WTC11 (cell line): ENCODE measurements around the gene DCLK1. TPM values are rescaled to one million over a fixed set of nuclear protein-coding genes. Genes with fewer than 3 reads are reported as not detected.

Source experiments
- ATAC-seq: fragments of 200-7000 bp; cut with Tn5 transposase; 2 replicates; pipeline ENCODE4 v1.10.0; 2021; ENCODE audit warnings: mild to moderate bottlenecking, moderate library complexity
- CTCF ChIA-PET: fragments of 300-600 bp; sonication (Branson Sonifier 250); formaldehyde crosslinking; loops from one replicate; lab custom pipeline; 2021; ENCODE audit warnings: antibody characterized with exemption; lab: Charles Lee
- POLR2A ChIA-PET: fragments of 350-600 bp; sonication (Branson Sonifier 250); formaldehyde crosslinking; loops from one replicate; lab custom pipeline; 2021; ENCODE audit warnings: antibody characterized with exemption; lab: Charles Lee
- DNase-seq: peaks from one replicate; pipeline ENCODE4 v3.0.0; 2021; ENCODE audit warnings: low spot score
- H3K27ac Mint-ChIP-seq: 2 replicates; pipeline ENCODE4 v1.8.0; 2021; ENCODE audit warnings: mixed read lengths
- H3K27me3 Mint-ChIP-seq: 2 replicates; pipeline ENCODE4 v1.8.0; 2021; ENCODE audit warnings: low read depth, mild to moderate bottlenecking, moderate library complexity, mixed read lengths
- H3K36me3 Mint-ChIP-seq: 2 replicates; pipeline ENCODE4 v1.8.0; 2021; ENCODE audit warnings: mixed read lengths
- H3K4me1 Mint-ChIP-seq: 2 replicates; pipeline ENCODE4 v1.8.0; 2022; ENCODE audit warnings: mixed read lengths
- H3K4me3 Mint-ChIP-seq: 2 replicates; pipeline ENCODE4 v1.8.0; 2021; ENCODE audit warnings: mild to moderate bottlenecking, moderate library complexity, mixed read lengths
- H3K9me3 Mint-ChIP-seq: 2 replicates; pipeline ENCODE4 v1.8.0; 2021; ENCODE audit warnings: mixed read lengths
- CBFB ChIP-seq: sonication (generic); formaldehyde crosslinking; IDR thresholded peaks from 2 replicates; pipeline ENCODE4 v1.8.1; 2022; ENCODE audit warnings: mild to moderate bottlenecking, low read depth, missing genetic modification reagents
- CREB1 ChIP-seq: sonication (generic); formaldehyde crosslinking; IDR thresholded peaks from 2 replicates; pipeline ENCODE4 v1.8.0; 2023; ENCODE audit warnings: mild to moderate bottlenecking, missing genetic modification reagents
- CTCF ChIP-seq: fragments of 200-600 bp; IDR thresholded peaks from 2 replicates; pipeline ENCODE4 v1.8.0; 2022; ENCODE audit warnings: antibody characterized with exemption
- E2F4 ChIP-seq: sonication (generic); formaldehyde crosslinking; IDR thresholded peaks from 2 replicates; pipeline ENCODE4 v1.8.1; 2022; ENCODE audit warnings: low read depth, mild to moderate bottlenecking, moderate library complexity, missing genetic modification reagents, borderline replicate concordance
- EMX1 ChIP-seq: fragments of 250-450 bp; sonication (Bioruptor Pico); IDR thresholded peaks from 2 replicates; pipeline ENCODE4 v1.8.0; 2021; ENCODE audit warnings: mild to moderate bottlenecking
- MXD4 ChIP-seq: fragments of 250-450 bp; sonication (Bioruptor Pico); IDR thresholded peaks from 2 replicates; pipeline ENCODE4 v1.8.0; 2021; ENCODE audit warnings: mild to moderate bottlenecking, moderate library complexity, borderline replicate concordance
- NR1H2 ChIP-seq: sonication (generic); formaldehyde crosslinking; IDR thresholded peaks from 2 replicates; pipeline ENCODE4 v1.9.0; 2021; ENCODE audit warnings: mild to moderate bottlenecking, moderate library complexity, missing genetic modification reagents
- NR3C1 ChIP-seq: sonication (generic); formaldehyde crosslinking; conservative IDR thresholded peaks from 2 replicates; pipeline ENCODE4 v1.8.1; 2023; ENCODE audit warnings: low read depth, mild to moderate bottlenecking, missing genetic modification reagents
- RELA ChIP-seq: sonication (generic); formaldehyde crosslinking; IDR thresholded peaks from 2 replicates; pipeline ENCODE4 v1.8.1; 2022; ENCODE audit warnings: missing genetic modification reagents, mild to moderate bottlenecking, borderline replicate concordance
- SMAD3 ChIP-seq: sonication (generic); formaldehyde crosslinking; IDR thresholded peaks from 2 replicates; pipeline ENCODE4 v1.8.0; 2022; ENCODE audit warnings: missing genetic modification reagents, mild to moderate bottlenecking, borderline replicate concordance
- SOX15 ChIP-seq: fragments of 250-450 bp; sonication (Bioruptor Pico); IDR thresholded peaks from 2 replicates; pipeline ENCODE4 v1.9.0; 2021; ENCODE audit warnings: mild to moderate bottlenecking
- TEAD4 ChIP-seq: sonication (generic); formaldehyde crosslinking; IDR thresholded peaks from 2 replicates; pipeline ENCODE4 v1.8.0; 2022; ENCODE audit warnings: mild to moderate bottlenecking, missing genetic modification reagents
- TP53 ChIP-seq: sonication (generic); formaldehyde crosslinking; IDR thresholded peaks from 2 replicates; pipeline ENCODE4 v1.8.1; 2023; ENCODE audit warnings: mild to moderate bottlenecking, missing genetic modification reagents
- ZNF219 ChIP-seq: sonication (generic); formaldehyde crosslinking; IDR thresholded peaks from 2 replicates; pipeline ENCODE4 v1.8.0; 2023; ENCODE audit warnings: missing genetic modification reagents, mild to moderate bottlenecking, borderline replicate concordance
- total RNA-seq: library from RNA; stranded (reverse); gene quantifications from 3 replicates; pipeline ENCODE4 v1.2.3, GENCODE V29; 2021
- TF ChIP-seq, protein P1 (sequence below): fragments of 250-450 bp; sonication (Bioruptor Pico); IDR thresholded peaks from 2 replicates; pipeline ENCODE4 v1.9.0; 2021; ENCODE audit warnings: mild to moderate bottlenecking
- TF ChIP-seq, protein P2 (sequence below): fragments of 250-450 bp; sonication (Bioruptor Pico); IDR thresholded peaks from 2 replicates; pipeline ENCODE4 v1.9.0; 2021; ENCODE audit warnings: mild to moderate bottlenecking, borderline replicate concordance
- TF ChIP-seq, protein P3 (sequence below): sonication (generic); formaldehyde crosslinking; IDR thresholded peaks from 2 replicates; pipeline ENCODE4 v1.8.0; 2022; ENCODE audit warnings: mild to moderate bottlenecking, missing genetic modification reagents
- TF ChIP-seq, protein P4 (sequence below): sonication (generic); formaldehyde crosslinking; IDR thresholded peaks from 2 replicates; pipeline ENCODE4 v1.8.1; 2022; ENCODE audit warnings: mild to moderate bottlenecking, moderate library complexity, missing genetic modification reagents

Gene DCLK1
- total RNA-seq, 1 experiment from 2014 or later = 18.5 TPM

DNA sequence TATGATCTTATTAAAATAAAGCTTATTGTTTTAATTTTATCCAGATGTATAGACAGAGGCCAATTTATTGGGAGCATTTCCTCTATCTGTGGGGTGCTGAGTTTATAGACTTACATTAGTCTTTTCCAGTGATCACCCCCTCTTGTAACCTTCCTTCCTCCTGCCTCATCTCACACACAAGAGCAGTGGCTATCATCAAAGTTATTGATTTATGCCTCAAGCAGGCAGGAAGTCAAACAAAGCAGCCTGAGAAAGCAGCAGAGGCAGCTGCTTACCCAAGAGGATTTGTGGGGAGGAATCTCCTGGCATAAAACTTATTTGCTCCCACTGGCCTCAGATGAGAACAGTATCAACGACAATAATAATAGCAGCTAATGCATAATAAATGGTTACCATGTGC is 26.3 kb upstream of the DCLK1 start:
- no peak overlapping the region for H3K4me3 Mint-ChIP-seq
- ChIA-PET CTCF (interaction anchor here (0.5 to 0.7 kb wide), 2 partner anchors 72 to 218 kb away, joined by 3 read pairs; no protein-coding TSS in a partner anchor), POLR2A (interaction anchor here (0.7 kb wide), 1 partner anchor 86 kb away, joined by 4 read pairs; no protein-coding TSS in a partner anchor)
- ATAC-seq = no peak
- H3K36me3 Mint-ChIP-seq = no peaks in the 10 kb centered on the region
- peaks cover 16% of the 10 kb centered on the region for H3K27me3 Mint-ChIP-seq
- H3K27ac Mint-ChIP-seq = no peak overlapping the region
- 0 out of 2 replicates have a peak, but pooled peaks cover under 1% of the 10 kb centered on the region for H3K9me3 Mint-ChIP-seq
- H3K4me1 Mint-ChIP-seq = peaks cover 5% of the 10 kb centered on the region
- DNase-seq = no peak
- TF ChIP-seq, protein P1, sequence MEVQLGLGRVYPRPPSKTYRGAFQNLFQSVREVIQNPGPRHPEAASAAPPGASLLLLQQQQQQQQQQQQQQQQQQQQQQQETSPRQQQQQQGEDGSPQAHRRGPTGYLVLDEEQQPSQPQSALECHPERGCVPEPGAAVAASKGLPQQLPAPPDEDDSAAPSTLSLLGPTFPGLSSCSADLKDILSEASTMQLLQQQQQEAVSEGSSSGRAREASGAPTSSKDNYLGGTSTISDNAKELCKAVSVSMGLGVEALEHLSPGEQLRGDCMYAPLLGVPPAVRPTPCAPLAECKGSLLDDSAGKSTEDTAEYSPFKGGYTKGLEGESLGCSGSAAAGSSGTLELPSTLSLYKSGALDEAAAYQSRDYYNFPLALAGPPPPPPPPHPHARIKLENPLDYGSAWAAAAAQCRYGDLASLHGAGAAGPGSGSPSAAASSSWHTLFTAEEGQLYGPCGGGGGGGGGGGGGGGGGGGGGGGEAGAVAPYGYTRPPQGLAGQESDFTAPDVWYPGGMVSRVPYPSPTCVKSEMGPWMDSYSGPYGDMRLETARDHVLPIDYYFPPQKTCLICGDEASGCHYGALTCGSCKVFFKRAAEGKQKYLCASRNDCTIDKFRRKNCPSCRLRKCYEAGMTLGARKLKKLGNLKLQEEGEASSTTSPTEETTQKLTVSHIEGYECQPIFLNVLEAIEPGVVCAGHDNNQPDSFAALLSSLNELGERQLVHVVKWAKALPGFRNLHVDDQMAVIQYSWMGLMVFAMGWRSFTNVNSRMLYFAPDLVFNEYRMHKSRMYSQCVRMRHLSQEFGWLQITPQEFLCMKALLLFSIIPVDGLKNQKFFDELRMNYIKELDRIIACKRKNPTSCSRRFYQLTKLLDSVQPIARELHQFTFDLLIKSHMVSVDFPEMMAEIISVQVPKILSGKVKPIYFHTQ (CRISPR knock-in tag) = no peak
- TF ChIP-seq CTCF (no peak), CBFB (CRISPR knock-in tag) (no peak), E2F4 (CRISPR knock-in tag) (no peak), TP53 (CRISPR knock-in tag) (no peak), SMAD3 (CRISPR knock-in tag) (no peak), ZNF219 (CRISPR knock-in tag) (no peak), EMX1 (no peak), MXD4 (CRISPR knock-in tag) (no peak), TEAD4 (no peak), NR3C1 (CRISPR knock-in tag) (no peak), RELA (CRISPR knock-in tag) (no peak), CREB1 (no peak), NR1H2 (CRISPR knock-in tag) (no peak), SOX15 (CRISPR knock-in tag) (no peak)
- TF ChIP-seq, protein P2, sequence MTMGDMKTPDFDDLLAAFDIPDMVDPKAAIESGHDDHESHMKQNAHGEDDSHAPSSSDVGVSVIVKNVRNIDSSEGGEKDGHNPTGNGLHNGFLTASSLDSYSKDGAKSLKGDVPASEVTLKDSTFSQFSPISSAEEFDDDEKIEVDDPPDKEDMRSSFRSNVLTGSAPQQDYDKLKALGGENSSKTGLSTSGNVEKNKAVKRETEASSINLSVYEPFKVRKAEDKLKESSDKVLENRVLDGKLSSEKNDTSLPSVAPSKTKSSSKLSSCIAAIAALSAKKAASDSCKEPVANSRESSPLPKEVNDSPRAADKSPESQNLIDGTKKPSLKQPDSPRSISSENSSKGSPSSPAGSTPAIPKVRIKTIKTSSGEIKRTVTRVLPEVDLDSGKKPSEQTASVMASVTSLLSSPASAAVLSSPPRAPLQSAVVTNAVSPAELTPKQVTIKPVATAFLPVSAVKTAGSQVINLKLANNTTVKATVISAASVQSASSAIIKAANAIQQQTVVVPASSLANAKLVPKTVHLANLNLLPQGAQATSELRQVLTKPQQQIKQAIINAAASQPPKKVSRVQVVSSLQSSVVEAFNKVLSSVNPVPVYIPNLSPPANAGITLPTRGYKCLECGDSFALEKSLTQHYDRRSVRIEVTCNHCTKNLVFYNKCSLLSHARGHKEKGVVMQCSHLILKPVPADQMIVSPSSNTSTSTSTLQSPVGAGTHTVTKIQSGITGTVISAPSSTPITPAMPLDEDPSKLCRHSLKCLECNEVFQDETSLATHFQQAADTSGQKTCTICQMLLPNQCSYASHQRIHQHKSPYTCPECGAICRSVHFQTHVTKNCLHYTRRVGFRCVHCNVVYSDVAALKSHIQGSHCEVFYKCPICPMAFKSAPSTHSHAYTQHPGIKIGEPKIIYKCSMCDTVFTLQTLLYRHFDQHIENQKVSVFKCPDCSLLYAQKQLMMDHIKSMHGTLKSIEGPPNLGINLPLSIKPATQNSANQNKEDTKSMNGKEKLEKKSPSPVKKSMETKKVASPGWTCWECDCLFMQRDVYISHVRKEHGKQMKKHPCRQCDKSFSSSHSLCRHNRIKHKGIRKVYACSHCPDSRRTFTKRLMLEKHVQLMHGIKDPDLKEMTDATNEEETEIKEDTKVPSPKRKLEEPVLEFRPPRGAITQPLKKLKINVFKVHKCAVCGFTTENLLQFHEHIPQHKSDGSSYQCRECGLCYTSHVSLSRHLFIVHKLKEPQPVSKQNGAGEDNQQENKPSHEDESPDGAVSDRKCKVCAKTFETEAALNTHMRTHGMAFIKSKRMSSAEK (CRISPR knock-in tag) = no peak
- TF ChIP-seq, protein P3, sequence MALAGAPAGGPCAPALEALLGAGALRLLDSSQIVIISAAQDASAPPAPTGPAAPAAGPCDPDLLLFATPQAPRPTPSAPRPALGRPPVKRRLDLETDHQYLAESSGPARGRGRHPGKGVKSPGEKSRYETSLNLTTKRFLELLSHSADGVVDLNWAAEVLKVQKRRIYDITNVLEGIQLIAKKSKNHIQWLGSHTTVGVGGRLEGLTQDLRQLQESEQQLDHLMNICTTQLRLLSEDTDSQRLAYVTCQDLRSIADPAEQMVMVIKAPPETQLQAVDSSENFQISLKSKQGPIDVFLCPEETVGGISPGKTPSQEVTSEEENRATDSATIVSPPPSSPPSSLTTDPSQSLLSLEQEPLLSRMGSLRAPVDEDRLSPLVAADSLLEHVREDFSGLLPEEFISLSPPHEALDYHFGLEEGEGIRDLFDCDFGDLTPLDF (CRISPR knock-in tag) = no peak
- TF ChIP-seq, protein P4, sequence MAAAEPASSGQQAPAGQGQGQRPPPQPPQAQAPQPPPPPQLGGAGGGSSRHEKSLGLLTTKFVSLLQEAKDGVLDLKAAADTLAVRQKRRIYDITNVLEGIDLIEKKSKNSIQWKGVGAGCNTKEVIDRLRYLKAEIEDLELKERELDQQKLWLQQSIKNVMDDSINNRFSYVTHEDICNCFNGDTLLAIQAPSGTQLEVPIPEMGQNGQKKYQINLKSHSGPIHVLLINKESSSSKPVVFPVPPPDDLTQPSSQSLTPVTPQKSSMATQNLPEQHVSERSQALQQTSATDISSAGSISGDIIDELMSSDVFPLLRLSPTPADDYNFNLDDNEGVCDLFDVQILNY (CRISPR knock-in tag) = no peak
